B cell (primary cell): ENCODE results near the gene STXBP4.

Source experiments
- CTCF ChIP-seq: fragments of 200-600 bp; IDR thresholded peaks from one replicate; pipeline ENCODE4 v1.8.0; 2022; ENCODE audit warnings: antibody characterized with exemption, mild to moderate bottlenecking
- EZH2 ChIP-seq: IDR thresholded peaks from 2 replicates; pipeline ENCODE4 v1.6.1; 2012; ENCODE audit warnings: borderline replicate concordance, low read depth, mild to moderate bottlenecking, moderate library complexity, low read length; ENCODE audit not compliant: insufficient read depth, poor library complexity, severe bottlenecking

DNA sequence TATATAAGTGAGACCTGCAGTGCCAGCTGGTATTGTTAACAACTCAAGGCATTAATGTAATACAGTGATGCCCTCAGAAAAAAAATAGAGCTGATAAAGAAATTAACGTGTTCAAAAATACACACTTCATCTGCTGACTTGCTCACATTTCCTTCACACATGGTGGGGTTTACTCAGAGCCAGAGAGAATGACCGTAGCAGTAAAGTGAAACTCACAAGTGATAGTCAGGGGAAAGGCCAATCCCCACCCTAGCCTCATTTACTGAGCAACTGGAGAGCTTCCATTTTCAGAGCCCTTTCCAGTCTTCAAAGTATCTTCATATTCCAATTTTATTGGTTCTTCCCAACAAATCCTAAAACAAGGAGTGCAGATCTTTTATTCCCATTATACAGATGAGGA is 222.2 kb downstream of the STXBP4 start:
- TF ChIP-seq CTCF (no peak), EZH2 (no peak)
